RPMI7951 (cell line): ENCODE measurements around the gene RGS8. TPM values are rescaled to one million over a fixed set of nuclear protein-coding genes. Genes with fewer than 3 reads are reported as not detected.

Experiments
- DNase-seq: peaks from one replicate; pipeline ENCODE4 v3.0.0-alpha.2; 2012; ENCODE audit warnings: low read depth
- total RNA-seq: library from RNA; depleted of rRNA; stranded (reverse); fragments of >200 nt; shearing (Covaris generic); gene quantifications from 2 replicates; pipeline ENCODE4 v1.2.3, GENCODE V29; 2014

The RGS8 gene
- total RNA-seq, 1 experiment from 2014 or later = under 0.01 TPM

- no peak for DNase-seq
These were observed 11.9 kb downstream of the RGS8 start for GRCh38 chr1:182672487-182672836.

GRCh38 chr1:182671750-182672486 lies 12.5 kb downstream of the RGS8 start:
- DNase-seq = no peak

- DNase-seq = no peak
These were observed 14.2 kb downstream of the RGS8 start for GRCh38 chr1:182670032-182670749.

GRCh38 chr1:182669266-182669665 lies 15.1 kb downstream of the RGS8 start:
- no peak for DNase-seq

GRCh38 chr1:182668521-182669054 lies 15.8 kb downstream of the RGS8 start:
- DNase-seq = no peak

GRCh38 chr1:182667848-182668505 lies 16.4 kb downstream of the RGS8 start:
- no peak for DNase-seq

GRCh38 chr1:182666706-182667105 lies 17.7 kb downstream of the RGS8 start:
- DNase-seq = no peak

- no peak for DNase-seq
These were observed 20.1 kb downstream of the RGS8 start for GRCh38 chr1:182664296-182664695.

- DNase-seq = no peak
These were observed 21.4 kb downstream of the RGS8 start for GRCh38 chr1:182662956-182663355.

- peak; percentile 8 for DNase-seq
These were observed 22.1 kb downstream of the RGS8 start for GRCh38 chr1:182662121-182662890.

- DNase-seq = no peak
These were observed 26.3 kb downstream of the RGS8 start for GRCh38 chr1:182658055-182658454.

- DNase-seq = no peak
These were observed 27.5 kb downstream of the RGS8 start for GRCh38 chr1:182656842-182657397.

- no peak for DNase-seq
These were observed 30.4 kb downstream of the RGS8 start for GRCh38 chr1:182653986-182654385.

GRCh38 chr1:182652933-182653332 lies 31.5 kb downstream of the RGS8 start:
- DNase-seq = no peak

- no peak for DNase-seq
These were observed 33.1 kb downstream of the RGS8 start for GRCh38 chr1:182651339-182651724.

GRCh38 chr1:182650678-182651338 lies 33.6 kb downstream of the RGS8 start:
- DNase-seq = no peak

- DNase-seq = no peak
These were observed 35.3 kb downstream of the RGS8 start for GRCh38 chr1:182649041-182649440.

- no peak for DNase-seq
These were observed 37.6 kb downstream of the RGS8 start for GRCh38 chr1:182646739-182647138.

- DNase-seq = no peak
These were observed 39.5 kb downstream of the RGS8 start for GRCh38 chr1:182644886-182645285.

GRCh38 chr1:182643699-182644098 lies 40.7 kb downstream of the RGS8 start:
- DNase-seq = no peak

- no peak for DNase-seq
These were observed 41.9 kb downstream of the RGS8 start for GRCh38 chr1:182642461-182642860.
